Mesenchymal stem cell (in vitro differentiated cells and primary cell): ENCODE data around the gene CARD11.

Experiments
- DNase-seq: peaks from one replicate; pipeline ENCODE4 v3.0.0-alpha.2; 2013
- H2AFZ ChIP-seq: one replicate; pipeline ENCODE4 v1.6.1; 2013; ENCODE audit warnings: low read depth, mild to moderate bottlenecking, control low read depth, inconsistent platforms, low read length, moderate library complexity
- H2AK5ac ChIP-seq: 2 replicates; pipeline ENCODE4 v1.6.1; 2013; ENCODE audit warnings: low read length, moderate library complexity, mild to moderate bottlenecking, inconsistent platforms; ENCODE audit not compliant: severe bottlenecking
- H2BK120ac ChIP-seq: one replicate; pipeline ENCODE4 v1.6.1; 2013; ENCODE audit warnings: low read depth, mild to moderate bottlenecking, inconsistent platforms, low read length, moderate library complexity
- H2BK12ac ChIP-seq, 2 experiments: one replicate each; pipeline ENCODE4 v1.6.1; 2013; ENCODE audit warnings: inconsistent platforms in 2 of 2, low read length in 2 of 2, mild to moderate bottlenecking in 2 of 2, moderate library complexity in 2 of 2, control low read depth in 1 of 2
- H2BK15ac ChIP-seq: one replicate; pipeline ENCODE4 v1.6.1; 2013; ENCODE audit warnings: mild to moderate bottlenecking, low read depth, inconsistent platforms; ENCODE audit not compliant: poor library complexity, severe bottlenecking
- H2BK5ac ChIP-seq: 2 replicates; pipeline ENCODE4 v1.6.1; 2013; ENCODE audit warnings: low read depth, mild to moderate bottlenecking, low read length, control low read depth, inconsistent platforms; ENCODE audit not compliant: poor library complexity, severe bottlenecking
- H3K14ac ChIP-seq, 2 experiments: one replicate each; pipeline ENCODE4 v1.6.1; 2013; ENCODE audit warnings: inconsistent platforms in 2 of 2, low read length in 2 of 2, control low read depth in 1 of 2, mild to moderate bottlenecking in 1 of 2, moderate library complexity in 1 of 2
- H3K18ac ChIP-seq, 2 experiments: one replicate each; pipeline ENCODE4 v1.6.1; 2013; ENCODE audit warnings: inconsistent platforms in 2 of 2, low read length in 2 of 2, control low read depth in 1 of 2, low read depth in 1 of 2, mild to moderate bottlenecking in 1 of 2
- H3K23ac ChIP-seq, 2 experiments: one replicate each; pipeline ENCODE4 v1.6.1; 2013; ENCODE audit warnings: inconsistent platforms in 2 of 2, low read length in 2 of 2, mild to moderate bottlenecking in 2 of 2, moderate library complexity in 2 of 2, control low read depth in 1 of 2
- H3K27ac ChIP-seq: 2 replicates; pipeline ENCODE4 v1.5.1; 2013; ENCODE audit warnings: mild to moderate bottlenecking, moderate library complexity, low read length, control low read depth, inconsistent platforms; ENCODE audit not compliant: poor library complexity, severe bottlenecking
- H3K27me3 ChIP-seq, 2 experiments: 2 replicates each; pipeline versions ENCODE4 v1.6.1 to v1.7.0; 2013; ENCODE audit warnings: low read length in 2 of 2, mild to moderate bottlenecking in 2 of 2, moderate library complexity in 2 of 2, control low read depth in 1 of 2, inconsistent platforms in 1 of 2; ENCODE audit not compliant: control insufficient read depth in 1 of 2, insufficient read depth in 1 of 2
- H3K36me3 ChIP-seq, 2 experiments: 2 replicates each; pipeline versions ENCODE4 v1.6.1 to v1.7.0; 2013; ENCODE audit warnings: low read length in 2 of 2, control low read depth in 1 of 2, inconsistent platforms in 1 of 2, low read depth in 1 of 2, mild to moderate bottlenecking in 1 of 2; ENCODE audit not compliant: insufficient read depth in 2 of 2, control insufficient read depth in 1 of 2
- H3K4ac ChIP-seq, 2 experiments: one replicate each; pipeline ENCODE4 v1.6.1; 2013; ENCODE audit warnings: inconsistent platforms in 2 of 2, low read length in 2 of 2, mild to moderate bottlenecking in 2 of 2, moderate library complexity in 2 of 2, control low read depth in 1 of 2, low read depth in 1 of 2
- H3K4me1 ChIP-seq: 2 replicates; pipeline ENCODE4 v1.6.1; 2013; ENCODE audit warnings: low read depth, low read length, control low read depth; ENCODE audit not compliant: control insufficient read depth, insufficient read depth
- H3K4me2 ChIP-seq: 2 replicates; pipeline ENCODE4 v1.6.1; 2013; ENCODE audit warnings: low read length, mild to moderate bottlenecking, inconsistent platforms; ENCODE audit not compliant: poor library complexity, severe bottlenecking
- H3K4me3 ChIP-seq, 2 experiments: 2 replicates each; pipeline versions ENCODE4 v1.5.1 to v1.7.0; 2013; ENCODE audit warnings: low read length in 2 of 2, mild to moderate bottlenecking in 2 of 2, control low read depth in 1 of 2, low read depth in 1 of 2; ENCODE audit not compliant: insufficient read depth in 1 of 2
- H3K79me1 ChIP-seq: replicated peaks from 2 replicates; pipeline ENCODE4 v1.6.1; 2013; ENCODE audit warnings: mild to moderate bottlenecking, control low read depth, low read length, inconsistent platforms; ENCODE audit not compliant: poor library complexity, severe bottlenecking
- H3K9ac ChIP-seq: 2 replicates; pipeline ENCODE4 v1.7.0; 2013; ENCODE audit warnings: mild to moderate bottlenecking, low read length, moderate library complexity
- H3K9me3 ChIP-seq: 2 replicates; pipeline ENCODE4 v1.7.0; 2013; ENCODE audit warnings: mild to moderate bottlenecking, low read length; ENCODE audit not compliant: control insufficient read depth
- H4K8ac ChIP-seq: one replicate; pipeline ENCODE4 v1.6.1; 2013; ENCODE audit warnings: inconsistent platforms, mild to moderate bottlenecking, low read length, moderate library complexity
- H4K91ac ChIP-seq: one replicate; pipeline ENCODE4 v1.6.1; 2013; ENCODE audit warnings: mild to moderate bottlenecking, low read length, inconsistent platforms
- WGBS: methylation state at CpG from one replicate; pipeline ENCODE4 v1.1.7; 2013; ENCODE audit warnings: mixed read lengths; 5-methylcytosine and 5-hydroxymethylcytosine counted together

Gene CARD11

DNA sequence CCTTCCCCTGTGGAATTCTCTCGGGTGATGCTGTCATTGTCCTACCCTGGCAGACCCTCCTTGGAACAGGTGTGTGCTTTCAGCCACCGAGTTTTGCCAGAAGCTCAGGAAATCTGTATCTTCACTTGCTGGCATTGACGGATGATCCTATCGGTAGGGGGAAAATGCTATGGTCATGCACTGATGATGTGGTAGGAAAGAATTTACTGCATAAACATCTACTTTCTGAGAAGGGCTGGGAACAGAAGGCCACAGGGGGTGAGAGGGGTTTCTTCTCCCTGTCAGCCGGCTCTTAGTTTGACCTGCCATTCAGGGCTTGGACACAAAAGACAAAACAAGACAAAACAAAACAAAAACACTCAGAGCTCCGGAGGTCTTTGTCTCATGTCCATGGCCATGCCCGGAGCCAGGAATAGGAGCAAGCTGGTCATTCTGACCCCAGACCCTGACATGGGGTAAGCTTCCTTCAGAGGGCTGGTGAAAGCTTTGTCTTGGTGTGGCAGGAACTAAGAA lies 43.6 kb upstream of the CARD11 start:
- peaks cover 0 to 6% of the 10 kb centered on the region in 2 experiments for H3K27me3 ChIP-seq
- no peak overlapping the region for H2BK12ac ChIP-seq
- H2BK120ac ChIP-seq, result no peak overlapping the region
- peak overlapping the region; percentile 13 to 38 for H3K18ac ChIP-seq
- no peak overlapping the region for H3K4me3 ChIP-seq
- H2AFZ ChIP-seq, result no peak overlapping the region
- H3K14ac ChIP-seq, result no peak overlapping the region
- peak overlapping the region; percentile 13 for H3K4me2 ChIP-seq
- H4K91ac ChIP-seq, result no peak overlapping the region
- peaks cover 6% of the 10 kb centered on the region for H3K4me1 ChIP-seq
- H3K27ac ChIP-seq, result no peak overlapping the region
- no peaks in the 10 kb centered on the region for H3K36me3 ChIP-seq
- H3K9ac ChIP-seq, result no peak overlapping the region
- no peak overlapping the region for H3K4ac ChIP-seq
- H4K8ac ChIP-seq, result peak overlapping the region; percentile 35
- no peak overlapping the region for H2BK15ac ChIP-seq
- DNase-seq, result peak; percentile 85
- WGBS, result 5% methylated on average over 7 of the region's 7 CpGs
- H3K23ac ChIP-seq, result no peak overlapping the region
- no peak overlapping the region for H2AK5ac ChIP-seq
- H3K79me1 ChIP-seq, result no peaks in the 10 kb centered on the region
- H3K9me3 ChIP-seq, result no peaks in the 10 kb centered on the region
- H2BK5ac ChIP-seq, result no peak overlapping the region

DNA sequence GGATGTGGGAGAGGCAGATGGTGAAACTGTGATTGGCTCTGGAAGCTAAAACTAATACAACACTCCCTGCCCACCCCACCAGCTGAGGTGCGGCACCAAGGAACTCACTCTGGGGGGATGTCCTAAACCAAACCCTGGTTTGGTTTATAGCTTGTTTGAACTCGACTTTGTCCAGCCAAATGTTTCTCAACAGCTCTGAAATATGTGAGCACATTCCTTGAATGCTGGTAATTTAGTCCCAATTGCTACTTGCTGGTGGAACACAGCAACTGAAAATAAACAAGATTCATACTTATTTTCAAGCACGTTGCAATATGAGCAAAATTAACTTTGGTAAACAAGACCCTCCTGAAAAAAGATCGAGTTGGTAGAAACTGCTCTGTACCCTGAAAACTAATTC lies 39.7 kb upstream of the CARD11 start:
- H3K14ac ChIP-seq, result no peak overlapping the region
- peaks cover 0 to 6% of the 10 kb centered on the region in 2 experiments for H3K27me3 ChIP-seq
- no peak overlapping the region for H3K23ac ChIP-seq
- H4K8ac ChIP-seq, result no peak overlapping the region
- no peak overlapping the region for H2BK120ac ChIP-seq
- H2AFZ ChIP-seq, result no peak overlapping the region
- no peak overlapping the region for H3K4ac ChIP-seq
- H3K36me3 ChIP-seq, result no peaks in the 10 kb centered on the region
- H3K9ac ChIP-seq, result no peak overlapping the region
- no peak overlapping the region for H3K4me2 ChIP-seq
- no peak overlapping the region for H3K4me3 ChIP-seq
- H3K18ac ChIP-seq, result no peak overlapping the region
- no peak overlapping the region for H2BK5ac ChIP-seq
- H3K79me1 ChIP-seq, result no peaks in the 10 kb centered on the region
- no peak overlapping the region for H3K27ac ChIP-seq
- no peaks in the 10 kb centered on the region for H3K9me3 ChIP-seq
- peaks cover 6% of the 10 kb centered on the region for H3K4me1 ChIP-seq
- no peak overlapping the region for H4K91ac ChIP-seq
- no peak overlapping the region for H2BK15ac ChIP-seq
- 71% methylated on average over 4 of the region's 4 CpGs for WGBS
- no peak overlapping the region for H2BK12ac ChIP-seq
- no peak overlapping the region for H2AK5ac ChIP-seq
- DNase-seq, result peak; percentile 16

DNA sequence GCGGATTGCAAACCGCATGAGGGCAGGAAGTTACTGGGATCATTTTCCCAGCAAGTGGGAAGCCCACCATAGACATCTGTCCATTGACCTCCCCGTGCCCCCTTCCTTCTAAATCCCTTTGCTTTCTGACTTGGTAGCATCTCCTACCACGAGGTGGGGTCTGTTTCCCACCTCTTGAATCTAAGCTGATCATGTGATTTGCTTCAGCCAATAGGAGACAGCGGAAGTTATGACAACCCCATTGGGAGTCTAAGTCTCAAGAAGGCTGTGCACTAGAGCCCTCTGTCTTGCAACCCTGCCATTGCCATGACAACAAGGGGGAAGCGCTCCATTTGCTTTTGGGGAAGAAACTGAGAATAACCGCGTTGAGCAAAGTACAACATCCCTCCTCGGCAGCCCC lies 39.2 kb upstream of the CARD11 start:
- no peak overlapping the region for H3K27ac ChIP-seq
- H2AK5ac ChIP-seq, result no peak overlapping the region
- H3K9me3 ChIP-seq, result no peaks in the 10 kb centered on the region
- WGBS, result 93% methylated on average over 9 of the region's 9 CpGs
- no peak overlapping the region for H3K23ac ChIP-seq
- no peak overlapping the region for H2BK120ac ChIP-seq
- no peak overlapping the region for H3K4me3 ChIP-seq
- H2BK15ac ChIP-seq, result no peak overlapping the region
- no peaks in the 10 kb centered on the region for H3K79me1 ChIP-seq
- no peak overlapping the region for H3K18ac ChIP-seq
- H3K4me2 ChIP-seq, result no peak overlapping the region
- no peak overlapping the region for H2AFZ ChIP-seq
- H3K14ac ChIP-seq, result no peak overlapping the region
- no peak overlapping the region for H2BK12ac ChIP-seq
- no peaks in the 10 kb centered on the region for H3K36me3 ChIP-seq
- H2BK5ac ChIP-seq, result no peak overlapping the region
- H4K8ac ChIP-seq, result no peak overlapping the region
- no peak overlapping the region for H4K91ac ChIP-seq
- peaks cover 6% of the 10 kb centered on the region for H3K4me1 ChIP-seq
- no peak overlapping the region for H3K4ac ChIP-seq
- H3K27me3 ChIP-seq, result peaks cover under 1 to 6% of the 10 kb centered on the region in 2 experiments
- no peak for DNase-seq
- no peak overlapping the region for H3K9ac ChIP-seq

DNA sequence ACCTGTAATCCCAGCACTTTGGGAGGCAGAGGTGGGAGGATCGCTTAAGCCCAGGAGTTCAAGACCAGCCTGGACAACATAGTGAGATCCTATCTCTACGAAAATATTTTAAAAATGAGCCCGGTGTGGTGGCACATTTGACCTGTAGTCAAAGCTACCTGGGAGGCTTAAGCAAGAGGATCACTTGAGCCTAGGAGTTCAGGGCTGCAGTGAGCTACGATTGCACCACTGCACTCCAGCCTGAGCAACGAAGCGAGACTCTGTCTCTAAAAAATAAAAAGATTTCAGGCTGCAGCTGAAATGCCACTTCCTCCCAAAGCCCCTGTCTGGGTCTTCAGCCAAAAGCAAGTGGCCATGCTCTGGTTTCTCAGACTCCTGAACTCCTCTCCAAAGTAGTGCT lies 38.7 kb upstream of the CARD11 start:
- Histone ChIP-seq H3K27ac (no peak overlapping the region), H4K91ac (no peak overlapping the region), H3K9ac (no peak overlapping the region), H2BK5ac (no peak overlapping the region), H3K36me3 (no peaks in the 10 kb centered on the region), H3K4me1 (peaks cover 3% of the 10 kb centered on the region), H2BK15ac (no peak overlapping the region), H3K18ac (no peak overlapping the region), H2BK12ac (no peak overlapping the region), H2AK5ac (no peak overlapping the region), H3K4me2 (no peak overlapping the region), H4K8ac (no peak overlapping the region), H3K9me3 (no peaks in the 10 kb centered on the region), H3K14ac (no peak overlapping the region), H3K4ac (no peak overlapping the region), H3K27me3 (peaks cover 4 to 6% of the 10 kb centered on the region in 2 experiments), H3K23ac (no peak overlapping the region), H3K79me1 (no peaks in the 10 kb centered on the region), H2BK120ac (no peak overlapping the region), H2AFZ (no peak overlapping the region), H3K4me3 (no peak overlapping the region)
- WGBS, result 92% methylated on average over 6 of the region's 6 CpGs
- no peak for DNase-seq
